ENCODE measurements around the gene HSPA1A.

- TF ChIP-seq EZH2 (IDR thresholded peaks at IDR 0.05; ENCODE audit: borderline replicate concordance, low read length): no peak
- TF ChIP-seq CTCF (IDR thresholded peaks at IDR 0.05; ENCODE audit: low read length): no peak
Observed at GRCh38 chr6:31838968-31839367, 23.6 kb downstream of the HSPA1A start.

Measured in OCI-LY1 (cell line).